H9 (cell line): ENCODE data around the gene ANKRD39. TPM values are rescaled to one million over a fixed set of nuclear protein-coding genes. Genes with fewer than 3 reads are reported as not detected.

Experiments
- DNase-seq: peaks from one replicate; pipeline ENCODE4 v3.0.0-alpha.2; 2017
- H2AFZ ChIP-seq: one replicate; pipeline ENCODE4 v1.6.1; 2013; ENCODE audit warnings: mild to moderate bottlenecking, low read length, control low read depth, moderate library complexity
- H2AK5ac ChIP-seq: 2 replicates; pipeline ENCODE4 v1.6.1; 2013; ENCODE audit warnings: low read length, control low read depth, mixed read lengths; ENCODE audit not compliant: insufficient read length
- H2BK120ac ChIP-seq: one replicate; pipeline ENCODE4 v1.6.1; 2013; ENCODE audit warnings: low read depth, mild to moderate bottlenecking, low read length, control low read depth, inconsistent platforms; ENCODE audit not compliant: poor library complexity, severe bottlenecking
- H2BK12ac ChIP-seq: 2 replicates; pipeline ENCODE4 v1.6.1; 2013; ENCODE audit warnings: low read length, control low read depth, mixed read lengths, low read depth; ENCODE audit not compliant: insufficient read length
- H2BK15ac ChIP-seq: 2 replicates; pipeline ENCODE4 v1.6.1; 2013; ENCODE audit warnings: low read depth, low read length, control low read depth
- H2BK20ac ChIP-seq: one replicate; pipeline ENCODE4 v1.6.1; 2013; ENCODE audit warnings: low read depth, mild to moderate bottlenecking, low read length, control low read depth, inconsistent platforms; ENCODE audit not compliant: poor library complexity, severe bottlenecking
- H2BK5ac ChIP-seq: 2 replicates; pipeline ENCODE4 v1.6.1; 2013; ENCODE audit warnings: low read length, control low read depth, mixed read lengths; ENCODE audit not compliant: insufficient read length
- H3K14ac ChIP-seq: 2 replicates; pipeline ENCODE4 v1.6.1; 2013; ENCODE audit warnings: low read length, control low read depth; ENCODE audit not compliant: insufficient read depth
- H3K18ac ChIP-seq: 2 replicates; pipeline ENCODE4 v1.6.1; 2013; ENCODE audit warnings: low read depth, mild to moderate bottlenecking, mixed read lengths, low read length, control low read depth; ENCODE audit not compliant: insufficient read length
- H3K23ac ChIP-seq: 2 replicates; pipeline ENCODE4 v1.6.1; 2013; ENCODE audit warnings: low read length, control low read depth, mixed read lengths, low read depth; ENCODE audit not compliant: insufficient read length
- H3K23me2 ChIP-seq: 2 replicates; pipeline ENCODE4 v1.6.1; 2013; ENCODE audit warnings: low read depth, mild to moderate bottlenecking, mixed read lengths, low read length, control low read depth; ENCODE audit not compliant: insufficient read length, poor library complexity, severe bottlenecking
- H3K27ac ChIP-seq: 2 replicates; pipeline ENCODE4 v1.5.1; 2013; ENCODE audit warnings: low read length, control low read depth, mixed read lengths, low read depth; ENCODE audit not compliant: insufficient read length
- H3K27me3 ChIP-seq: 2 replicates; pipeline ENCODE4 v1.6.1; 2013; ENCODE audit warnings: low read length, control low read depth, inconsistent platforms; ENCODE audit not compliant: insufficient read depth
- H3K4ac ChIP-seq: 2 replicates; pipeline ENCODE4 v1.6.1; 2013; ENCODE audit warnings: low read depth, mild to moderate bottlenecking, control low read depth, inconsistent platforms, low read length, moderate library complexity
- H3K4me1 ChIP-seq: 2 replicates; pipeline ENCODE4 v1.6.1; 2013; ENCODE audit warnings: low read length, control low read depth, inconsistent platforms; ENCODE audit not compliant: insufficient read depth
- H3K4me2 ChIP-seq: 2 replicates; pipeline ENCODE4 v1.6.1; 2013; ENCODE audit warnings: low read length, control low read depth, mixed read lengths; ENCODE audit not compliant: insufficient read length, insufficient read depth
- H3K56ac ChIP-seq: 2 replicates; pipeline ENCODE4 v1.6.1; 2013; ENCODE audit warnings: low read depth, mild to moderate bottlenecking, mixed read lengths, low read length, control low read depth; ENCODE audit not compliant: insufficient read length
- H3K79me1 ChIP-seq: 2 replicates; pipeline ENCODE4 v1.6.1; 2013; ENCODE audit warnings: low read depth, mild to moderate bottlenecking, moderate library complexity, low read length, control low read depth, inconsistent platforms; ENCODE audit not compliant: insufficient read depth, poor library complexity, severe bottlenecking
- H3K79me2 ChIP-seq: 2 replicates; pipeline ENCODE4 v1.6.1; 2013; ENCODE audit warnings: low read length, control low read depth, inconsistent platforms; ENCODE audit not compliant: insufficient read depth
- H3K9ac ChIP-seq: 2 replicates; pipeline ENCODE4 v1.6.1; 2013; ENCODE audit warnings: low read length, control low read depth, mixed read lengths; ENCODE audit not compliant: insufficient read length; ENCODE audit errors: extremely low read depth
- H3K9me3 ChIP-seq: one replicate; pipeline ENCODE4 v1.6.1; 2013; ENCODE audit warnings: low read depth, low read length, inconsistent platforms; ENCODE audit not compliant: control insufficient read depth
- H3T11ph ChIP-seq: one replicate; pipeline ENCODE4 v1.6.1; 2013; ENCODE audit warnings: mild to moderate bottlenecking, low read length, control low read depth, inconsistent platforms
- H4K20me1 ChIP-seq: one replicate; pipeline ENCODE4 v1.6.1; 2013; ENCODE audit not compliant: control insufficient read depth, insufficient read length, insufficient read depth
- H4K5ac ChIP-seq: 2 replicates; pipeline ENCODE4 v1.6.1; 2013; ENCODE audit warnings: low read depth, mild to moderate bottlenecking, mixed read lengths, low read length, control low read depth; ENCODE audit not compliant: insufficient read length
- H4K8ac ChIP-seq: replicated peaks from 2 replicates; pipeline ENCODE4 v1.6.1; 2013; ENCODE audit warnings: low read length, control low read depth, mixed read lengths, low read depth; ENCODE audit not compliant: insufficient read length
- H4K91ac ChIP-seq: 2 replicates; pipeline ENCODE4 v1.6.1; 2013; ENCODE audit warnings: low read depth, mild to moderate bottlenecking, moderate library complexity, mixed read lengths, low read length, control low read depth; ENCODE audit not compliant: insufficient read length
- H3K27ac Mint-ChIP-seq, 3 experiments: 2 replicates in 2 of 3; 3 replicates in 1 of 3; pipeline ENCODE4 v1.8.0; 2020 to 2021; ENCODE audit warnings: mixed read lengths in 3 of 3, mild to moderate bottlenecking in 1 of 3, moderate library complexity in 1 of 3
- H3K27me3 Mint-ChIP-seq: 2 replicates; pipeline ENCODE4 v1.8.0; 2021; ENCODE audit warnings: low read depth, mild to moderate bottlenecking, moderate library complexity, mixed read lengths
- H3K36me3 Mint-ChIP-seq, 3 experiments: 2 replicates in 2 of 3; 3 replicates in 1 of 3; pipeline ENCODE4 v1.8.0; 2020 to 2021; ENCODE audit warnings: low read depth in 3 of 3, mixed read lengths in 3 of 3; ENCODE audit not compliant: insufficient read depth in 1 of 3
- H3K4me1 Mint-ChIP-seq, 2 experiments: 2 replicates each; pipeline ENCODE4 v1.8.0; 2020; ENCODE audit warnings: mixed read lengths in 2 of 2
- H3K4me3 Mint-ChIP-seq, 2 experiments: 2 replicates in 1 of 2; 3 replicates in 1 of 2; pipeline ENCODE4 v1.8.0; 2020 to 2021; ENCODE audit warnings: mild to moderate bottlenecking in 2 of 2, mixed read lengths in 2 of 2, moderate library complexity in 1 of 2
- H3K9me3 Mint-ChIP-seq, 2 experiments: 2 replicates in 1 of 2; 3 replicates in 1 of 2; pipeline ENCODE4 v1.8.0; 2020; ENCODE audit warnings: mild to moderate bottlenecking in 2 of 2, mixed read lengths in 2 of 2, moderate library complexity in 1 of 2
- WGBS: extraction: QIAGEN DNeasy Blood & Tissue Kit; methylation state at CpG from one replicate; pipeline ENCODE4 v1.1.7; 2013; ENCODE audit warnings: missing lambda C conversion rate, low lambda C conversion rate, mixed read lengths; ENCODE audit not compliant: insufficient read length; ENCODE audit errors: extremely low coverage; 5-methylcytosine and 5-hydroxymethylcytosine counted together
- total RNA-seq: library from RNA; stranded (reverse); gene quantifications from 2 replicates; pipeline ENCODE4 v1.2.1, GENCODE V29; 2021
- TF ChIP-seq, protein P1 (sequence below): fragments of 200-600 bp; sonication (generic); conservative IDR thresholded peaks from 3 replicates; pipeline ENCODE4 v1.8.0; 2021; ENCODE audit warnings: antibody characterized with exemption, mild to moderate bottlenecking

ANKRD39 gene
- total RNA-seq, 1 experiment from 2014 or later = 13.0 TPM

- Mint-ChIP-seq H3K4me3 (no peak overlapping the region), H3K36me3 (peaks cover 15 to 49% (median 30%) of the 10 kb centered on the region in 3 experiments), H3K4me1 (peaks cover 21 to 26% of the 10 kb centered on the region in 2 experiments), H3K27me3 (no peaks in the 10 kb centered on the region), H3K27ac (no peak overlapping the region), H3K9me3 (no peaks in the 10 kb centered on the region)
- H3K9me3 ChIP-seq = no peaks in the 10 kb centered on the region
- H2AFZ ChIP-seq = no peak overlapping the region
- H2BK120ac ChIP-seq = no peak overlapping the region
- no peaks in the 10 kb centered on the region for H3K79me2 ChIP-seq
- H2BK5ac ChIP-seq = no peak overlapping the region
- TF ChIP-seq, protein P1, sequence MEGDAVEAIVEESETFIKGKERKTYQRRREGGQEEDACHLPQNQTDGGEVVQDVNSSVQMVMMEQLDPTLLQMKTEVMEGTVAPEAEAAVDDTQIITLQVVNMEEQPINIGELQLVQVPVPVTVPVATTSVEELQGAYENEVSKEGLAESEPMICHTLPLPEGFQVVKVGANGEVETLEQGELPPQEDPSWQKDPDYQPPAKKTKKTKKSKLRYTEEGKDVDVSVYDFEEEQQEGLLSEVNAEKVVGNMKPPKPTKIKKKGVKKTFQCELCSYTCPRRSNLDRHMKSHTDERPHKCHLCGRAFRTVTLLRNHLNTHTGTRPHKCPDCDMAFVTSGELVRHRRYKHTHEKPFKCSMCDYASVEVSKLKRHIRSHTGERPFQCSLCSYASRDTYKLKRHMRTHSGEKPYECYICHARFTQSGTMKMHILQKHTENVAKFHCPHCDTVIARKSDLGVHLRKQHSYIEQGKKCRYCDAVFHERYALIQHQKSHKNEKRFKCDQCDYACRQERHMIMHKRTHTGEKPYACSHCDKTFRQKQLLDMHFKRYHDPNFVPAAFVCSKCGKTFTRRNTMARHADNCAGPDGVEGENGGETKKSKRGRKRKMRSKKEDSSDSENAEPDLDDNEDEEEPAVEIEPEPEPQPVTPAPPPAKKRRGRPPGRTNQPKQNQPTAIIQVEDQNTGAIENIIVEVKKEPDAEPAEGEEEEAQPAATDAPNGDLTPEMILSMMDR = no peak
- no peak overlapping the region for H2BK12ac ChIP-seq
- DNase-seq = no peak
- no peaks in the 10 kb centered on the region for H3K27me3 ChIP-seq
- no peak overlapping the region for H4K5ac ChIP-seq
- no peak overlapping the region for H4K91ac ChIP-seq
- H3K4me1 ChIP-seq = no peaks in the 10 kb centered on the region
- no peak overlapping the region for H2BK20ac ChIP-seq
- H3K27ac ChIP-seq = no peak overlapping the region
- H3K14ac ChIP-seq = no peak overlapping the region
- no peak overlapping the region for H4K8ac ChIP-seq
- H3K18ac ChIP-seq = no peak overlapping the region
- no peak overlapping the region for H2BK15ac ChIP-seq
- H3K4ac ChIP-seq = no peak overlapping the region
- H3K79me1 ChIP-seq = no peaks in the 10 kb centered on the region
- H3K56ac ChIP-seq = no peak overlapping the region
- no peak overlapping the region for H3K4me2 ChIP-seq
- no peaks in the 10 kb centered on the region for H3K23me2 ChIP-seq
- no peak overlapping the region for H3K9ac ChIP-seq
- WGBS = no CpG with 5 or more reads among the region's 4 CpGs
- no peak overlapping the region for H3K23ac ChIP-seq
- no peak overlapping the region for H2AK5ac ChIP-seq
- H3T11ph ChIP-seq = no peak overlapping the region
- H4K20me1 ChIP-seq = no peaks in the 10 kb centered on the region
Observed at GRCh38 chr2:96835830-96836229, 22.0 kb downstream of the ANKRD39 start.
